Stomach (tissue), 9 donors: ENCODE results near the gene SUSD6. TPM values are rescaled to one million over a fixed set of nuclear protein-coding genes. Genes with fewer than 3 reads are reported as not detected.
A peak's percentile ranks its signal among the peaks of the same experiment; 100 is the strongest.

Experiments
- DNase-seq, 2 donors: peaks; one replicate each; pipeline versions ENCODE4 v3.0.0 to v3.0.0-alpha.2; 2013 to 2019
- H3K27ac ChIP-seq, 5 donors: fragments of 200-600 bp in 4 of 5; sonication (generic) in 4 of 5; one replicate each; pipeline ENCODE4 v1.5.1; 2013 to 2019; ENCODE audit warnings: mild to moderate bottlenecking in 1 of 5, moderate library complexity in 1 of 5
- H3K27me3 ChIP-seq, 3 donors: fragments of 200-600 bp; sonication (generic); one replicate each; pipeline ENCODE4 v1.5.1; 2017 to 2019; ENCODE audit warnings: mixed run types in 1 of 3
- H3K36me3 ChIP-seq, 4 donors: fragments of 200-600 bp; sonication (generic); 1 replicate in 3 of 4; 2 replicates in 1 of 4; pipeline ENCODE4 v1.5.1; 2016 to 2019
- H3K4me1 ChIP-seq, 4 donors: fragments of 200-600 bp; sonication (generic); one replicate each; pipeline ENCODE4 v1.5.1; 2016 to 2019
- H3K4me3 ChIP-seq, 4 donors: fragments of 200-600 bp; sonication (generic) in 3 of 4; one replicate each; pipeline ENCODE4 v1.5.1; 2016 to 2019; ENCODE audit warnings: mild to moderate bottlenecking in 1 of 4
- H3K9me3 ChIP-seq, 4 donors: fragments of 200-600 bp; sonication (generic); one replicate each; pipeline ENCODE4 v1.5.1; 2016 to 2019
- CTCF ChIP-seq, 7 experiments: fragments of 450-650 bp in 4 of 7; fragments of 200-600 bp in 3 of 7; sonication (generic) in 3 of 7; IDR thresholded peaks; one replicate each; pipeline ENCODE4 v1.5.1; 2016 to 2019; ENCODE audit warnings: antibody characterized with exemption in 7 of 7, control low read depth in 2 of 7, mild to moderate bottlenecking in 1 of 7
- EP300 ChIP-seq: sonication (generic); formaldehyde crosslinking; IDR thresholded peaks from one replicate; pipeline ENCODE4 v1.6.1; 2017; ENCODE audit warnings: antibody characterized with exemption
- POLR2A ChIP-seq, 4 donors: fragments of 450-650 bp; IDR thresholded peaks; one replicate each; pipeline ENCODE4 v1.6.1; 2016; ENCODE audit warnings: antibody characterized with exemption in 4 of 4, control low read depth in 2 of 4, mild to moderate bottlenecking in 1 of 4, moderate library complexity in 1 of 4
- POLR2AphosphoS5 ChIP-seq, 3 donors: sonication (generic); formaldehyde crosslinking; IDR thresholded peaks; one replicate each; pipeline ENCODE4 v1.6.1; 2016; ENCODE audit warnings: antibody characterized with exemption in 3 of 3
- WGBS, 5 donors: extraction: QIAGEN DNeasy Blood & Tissue Kit in 3 of 5; methylation state at CpG; one replicate each; pipeline versions ENCODE4 v1.1.5 to v1.1.7; 2013 to 2018; 5-methylcytosine and 5-hydroxymethylcytosine counted together
- intact Hi-C: fragments of 100-400 bp; cut with DNase I; formaldehyde crosslinking; loops from one replicate; pipeline ENCODE4 v1.15.1; 2023; ENCODE audit warnings: low total_unique reads
- polyA plus RNA-seq, 3 donors: library from polyadenylated mRNA; stranded (reverse); fragments of 200-250 nt; gene quantifications; one replicate each; pipeline ENCODE4 v1.2.3, GENCODE V29; 2013
- total RNA-seq, 5 donors: library from RNA; depleted of rRNA; stranded (reverse); fragments of >200 nt; gene quantifications; one replicate each; pipeline versions ENCODE4 v1.1.0 to v1.2.3, GENCODE V29; 2014 to 2016
- donor health status: healthy with polysubstance abuse.
- donor health status: Bipolar disorder and iron deficiency.
- donor health status: healthy.

SUSD6 gene
- total and polyA plus RNA-seq, 8 donors = 4.9 to 39.0 (median 24.7) TPM

DNA sequence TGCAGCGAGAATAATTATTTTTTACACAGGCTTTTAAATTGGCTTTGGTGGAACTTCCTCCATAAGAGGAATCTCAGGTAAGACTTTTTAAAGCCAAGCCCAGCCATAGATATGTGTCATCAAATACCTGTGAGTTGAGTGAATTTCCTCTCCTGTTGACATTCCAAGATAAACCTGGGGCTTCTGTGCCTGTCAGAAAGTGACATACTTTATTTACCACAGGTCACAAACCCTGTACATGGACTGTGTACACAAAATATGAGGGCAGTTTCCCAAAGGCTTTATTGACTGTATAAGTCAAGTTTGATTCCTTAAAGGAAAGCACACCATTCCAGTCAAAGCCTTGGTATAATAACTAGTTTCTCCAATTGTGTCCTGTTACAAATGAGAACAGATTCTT is 129.7 kb downstream of the SUSD6 start:
- no peak for DNase-seq

GRCh38 chr14:69749956-69750355 is 138.6 kb downstream of the SUSD6 start:
- 30 to 47% (median 34%) methylated on average over 1 of the region's 1 CpG for WGBS, 5 donors
- H3K27ac ChIP-seq = no peak overlapping the region
- H3K4me1 ChIP-seq = peaks cover 0 to 12% (median 0%) of the 10 kb centered on the region in 4 donors
- intact Hi-C loops = no loop called here
- peak in 1 of 2 donors; percentile 43 for DNase-seq
- no peaks in the 10 kb centered on the region for H3K36me3 ChIP-seq
- H3K27me3 ChIP-seq = no peaks in the 10 kb centered on the region
- no peak for TF ChIP-seq CTCF (IDR thresholded peaks at IDR 0.05)
- TF ChIP-seq POLR2A (IDR thresholded peaks at IDR 0.05) = no peak
- no peak for TF ChIP-seq POLR2AphosphoS5 (IDR thresholded peaks at IDR 0.05)
- TF ChIP-seq EP300 = no peak
- no peak overlapping the region for H3K4me3 ChIP-seq
- H3K9me3 ChIP-seq = no peaks in the 10 kb centered on the region

More for the DNA sequence above, 129.7 kb downstream of the SUSD6 start:
- Histone ChIP-seq H3K9me3 (peaks cover 0 to 13% (median 2%) of the 10 kb centered on the region in 4 donors), H3K27ac (no peak overlapping the region), H3K36me3 (no peaks in the 10 kb centered on the region), H3K27me3 (no peaks in the 10 kb centered on the region), H3K4me1 (no peaks in the 10 kb centered on the region), H3K4me3 (no peak overlapping the region)
- intact Hi-C loops = no loop called here
- TF ChIP-seq EP300 = no peak
- no peak for TF ChIP-seq CTCF (IDR thresholded peaks at IDR 0.05)
- peak in 1 of 3 donors; percentile 19 for TF ChIP-seq POLR2AphosphoS5 (IDR thresholded peaks at IDR 0.05)
- WGBS, 5 donors = 60 to 89% (median 83%) methylated on average over 1 of the region's 1 CpG

DNA sequence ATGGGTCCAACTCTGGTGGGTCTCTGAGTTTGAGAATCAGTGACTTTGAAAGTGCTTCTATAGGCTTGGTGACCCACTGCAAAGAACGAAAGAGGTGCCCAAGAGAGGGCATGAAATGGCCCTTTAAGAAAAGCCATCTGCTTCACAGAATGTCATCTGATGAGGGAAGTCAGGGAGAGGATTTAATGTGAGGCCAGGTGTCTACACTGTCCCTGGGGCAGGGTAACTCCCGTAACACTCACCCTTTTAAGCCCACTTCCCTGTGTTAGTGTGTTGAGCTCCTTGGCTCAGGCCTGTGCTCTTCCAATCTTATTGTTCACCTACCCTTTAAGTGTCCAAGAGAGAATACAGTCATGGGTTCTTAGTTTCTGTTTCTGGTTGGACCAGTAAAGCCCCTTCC is 139.1 kb downstream of the SUSD6 start:
- H3K36me3 ChIP-seq = no peaks in the 10 kb centered on the region
- intact Hi-C loops = no loop called here
- H3K27ac ChIP-seq = no peak overlapping the region
- TF ChIP-seq EP300 = no peak
- no peak for TF ChIP-seq POLR2AphosphoS5 (IDR thresholded peaks at IDR 0.05)
- TF ChIP-seq POLR2A (IDR thresholded peaks at IDR 0.05) = no peak
- TF ChIP-seq CTCF (IDR thresholded peaks at IDR 0.05) = no peak
- no peak overlapping the region for H3K4me3 ChIP-seq
- no peaks in the 10 kb centered on the region for H3K9me3 ChIP-seq
- H3K4me1 ChIP-seq = peaks cover 0 to 12% (median 0%) of the 10 kb centered on the region in 4 donors
- WGBS, 5 donors = 95 to 98% (median 95%) methylated on average over 2 of the region's 2 CpGs
- no peaks in the 10 kb centered on the region for H3K27me3 ChIP-seq
- no peak for DNase-seq

DNA sequence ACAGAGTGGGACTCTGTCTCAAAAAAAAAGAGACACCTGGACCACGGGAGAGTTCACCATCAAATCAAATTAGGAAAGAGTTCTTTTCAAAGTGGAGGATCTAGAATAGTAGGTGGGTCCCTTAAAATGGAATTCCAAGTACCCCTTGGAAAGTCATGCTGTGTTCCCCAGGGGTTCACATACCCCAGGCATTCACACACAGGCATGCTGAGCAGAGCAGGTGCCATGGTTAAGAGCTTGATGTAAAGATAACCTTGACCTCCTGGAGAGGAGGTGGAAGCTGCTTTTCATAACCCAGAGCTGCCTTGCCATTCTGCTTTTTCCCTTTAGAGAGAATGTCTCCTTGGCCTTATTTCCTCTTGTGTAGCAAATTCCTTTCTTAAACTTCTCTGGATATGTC is 141.4 kb downstream of the SUSD6 start:
- Histone ChIP-seq H3K27ac (no peak overlapping the region), H3K9me3 (no peaks in the 10 kb centered on the region), H3K27me3 (no peaks in the 10 kb centered on the region), H3K4me1 (peaks cover 0 to 12% (median 0%) of the 10 kb centered on the region in 4 donors), H3K36me3 (no peaks in the 10 kb centered on the region), H3K4me3 (no peak overlapping the region)
- whole genome bisulfite sequencing, 5 donors = 53 to 67% (median 63%) methylated on average over 1 of the region's 1 CpG
- no peak for DNase-seq
- intact Hi-C loops = no loop called here
- TF ChIP-seq EP300 (no peak), CTCF (IDR thresholded peaks at IDR 0.05) (no peak), POLR2A (IDR thresholded peaks at IDR 0.05) (no peak), POLR2AphosphoS5 (IDR thresholded peaks at IDR 0.05) (no peak)
